LNCAP (cell line): ENCODE results near the gene PARD3B.

Experiments used
- TF ChIP-seq, protein P1 (sequence below): fragments of 450-650 bp; IDR thresholded peaks from 2 replicates; pipeline ENCODE4 v1.5.1; 2017; ENCODE audit warnings: mild to moderate bottlenecking

Gene PARD3B

DNA sequence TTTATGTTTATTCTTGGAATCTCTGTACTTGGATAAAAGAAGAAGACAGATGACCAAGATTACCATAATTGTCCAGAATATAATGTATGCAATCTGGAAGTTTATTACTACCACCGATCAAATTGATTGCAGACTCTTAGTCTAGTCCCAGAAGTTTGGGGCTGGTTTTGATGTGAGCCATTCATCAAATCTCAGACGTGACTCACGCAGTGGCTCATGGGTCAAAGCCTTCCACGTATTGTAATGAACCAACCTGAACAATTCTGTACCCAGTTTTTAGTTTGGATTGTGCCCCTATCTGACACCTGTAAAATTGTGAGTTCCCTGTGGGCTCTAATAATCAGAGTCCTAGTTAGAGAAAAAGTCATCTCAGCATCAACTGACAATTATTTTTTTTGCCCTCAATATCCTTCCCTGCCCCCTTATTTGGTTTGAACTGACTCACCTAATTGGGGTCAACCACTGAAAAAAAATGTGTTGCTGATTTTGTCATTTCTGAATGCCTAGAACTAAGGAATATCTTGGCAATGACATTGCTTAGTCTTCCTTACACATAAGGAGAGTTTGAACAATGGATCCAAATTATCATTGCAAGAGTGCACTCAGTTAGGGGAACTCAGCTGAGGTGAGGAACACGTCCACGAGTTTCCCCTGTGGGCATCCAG, 917.5 kb downstream of the PARD3B start:
- TF ChIP-seq, protein P1, sequence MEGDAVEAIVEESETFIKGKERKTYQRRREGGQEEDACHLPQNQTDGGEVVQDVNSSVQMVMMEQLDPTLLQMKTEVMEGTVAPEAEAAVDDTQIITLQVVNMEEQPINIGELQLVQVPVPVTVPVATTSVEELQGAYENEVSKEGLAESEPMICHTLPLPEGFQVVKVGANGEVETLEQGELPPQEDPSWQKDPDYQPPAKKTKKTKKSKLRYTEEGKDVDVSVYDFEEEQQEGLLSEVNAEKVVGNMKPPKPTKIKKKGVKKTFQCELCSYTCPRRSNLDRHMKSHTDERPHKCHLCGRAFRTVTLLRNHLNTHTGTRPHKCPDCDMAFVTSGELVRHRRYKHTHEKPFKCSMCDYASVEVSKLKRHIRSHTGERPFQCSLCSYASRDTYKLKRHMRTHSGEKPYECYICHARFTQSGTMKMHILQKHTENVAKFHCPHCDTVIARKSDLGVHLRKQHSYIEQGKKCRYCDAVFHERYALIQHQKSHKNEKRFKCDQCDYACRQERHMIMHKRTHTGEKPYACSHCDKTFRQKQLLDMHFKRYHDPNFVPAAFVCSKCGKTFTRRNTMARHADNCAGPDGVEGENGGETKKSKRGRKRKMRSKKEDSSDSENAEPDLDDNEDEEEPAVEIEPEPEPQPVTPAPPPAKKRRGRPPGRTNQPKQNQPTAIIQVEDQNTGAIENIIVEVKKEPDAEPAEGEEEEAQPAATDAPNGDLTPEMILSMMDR: no peak

- TF ChIP-seq, protein P1: no peak
These were observed 918.3 kb downstream of the PARD3B start for GRCh38 chr2:205463466-205464025.

GRCh38 chr2:205464681-205465080, 919.4 kb downstream of the PARD3B start:
- TF ChIP-seq, protein P1: no peak

GRCh38 chr2:205465791-205466190, 920.5 kb downstream of the PARD3B start:
- TF ChIP-seq, protein P1: no peak

- TF ChIP-seq, protein P1: no peak
These were observed 926.5 kb downstream of the PARD3B start for GRCh38 chr2:205471776-205472175.

DNA sequence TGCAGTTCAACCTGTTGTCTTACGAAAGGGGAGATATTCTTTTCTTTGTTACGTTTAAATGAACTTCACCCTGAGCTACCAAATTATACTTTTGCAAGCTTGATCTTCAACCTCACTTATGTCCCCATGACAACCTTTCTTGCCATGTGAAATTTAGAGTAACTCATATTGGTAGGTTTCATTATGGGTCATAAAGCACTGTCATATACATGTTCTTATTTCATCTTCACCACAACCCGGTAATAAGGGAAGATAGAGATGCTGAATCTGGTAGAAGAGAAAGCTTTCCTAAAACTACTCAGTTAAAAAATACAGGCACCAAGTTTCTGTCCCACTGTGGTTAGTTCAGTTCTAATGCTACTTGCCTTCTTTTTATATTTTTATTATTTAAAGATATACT, 928.5 kb downstream of the PARD3B start:
- TF ChIP-seq, protein P1: no peak

DNA sequence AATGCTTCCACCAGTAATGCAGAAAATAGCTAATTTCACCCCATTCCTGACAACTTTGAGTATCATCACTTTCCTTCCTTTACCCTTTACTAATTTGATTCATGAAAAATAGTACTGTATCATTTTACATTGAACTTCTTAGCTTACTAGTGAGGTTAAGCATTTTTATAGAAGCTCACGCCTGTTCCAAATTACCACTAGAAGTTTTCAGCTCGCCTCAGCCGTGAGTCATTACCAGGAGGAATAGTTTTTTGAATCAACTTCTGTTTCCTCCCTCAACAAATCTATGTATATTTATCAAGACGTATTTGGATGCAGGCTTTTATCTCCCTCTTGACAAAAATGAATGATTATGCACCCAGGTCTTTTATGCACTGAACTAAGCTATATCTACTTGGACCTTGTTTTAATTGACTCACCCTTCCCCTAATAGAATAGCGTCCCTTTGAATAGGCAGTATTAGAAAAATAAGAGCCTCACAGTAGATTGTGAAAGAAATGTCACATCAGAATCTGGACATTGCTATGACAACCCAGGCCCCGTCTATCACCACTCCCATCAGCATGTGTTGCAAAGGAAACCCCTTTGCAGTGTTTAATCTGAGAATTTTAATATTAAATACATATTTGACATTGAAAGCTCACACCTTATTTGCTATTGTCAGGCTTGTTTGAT, 929.6 kb downstream of the PARD3B start:
- TF ChIP-seq, protein P1: no peak
